Measurements from ENCODE around the gene BRS3. TPM values are rescaled to one million over a fixed set of nuclear protein-coding genes. Genes with fewer than 3 reads are reported as not detected.

Gene BRS3
- total RNA-seq, 1 donor: not detected

- H3K4me3 ChIP-seq (ENCODE audit: low read depth, low read length): no peak overlapping the region
- no peak for DNase-seq (ENCODE audit: low read depth)
- TF ChIP-seq CTCF (IDR thresholded peaks at IDR 0.05; ENCODE audit: insufficient read depth, low read depth, low read length): no peak
These were observed 31.3 kb downstream of the BRS3 start for GRCh38 chrX:136519069-136519468.

GRCh38 chrX:136523770-136524169, 36.0 kb downstream of the BRS3 start:
- no peak for DNase-seq (ENCODE audit: low read depth)
- H3K4me3 ChIP-seq (ENCODE audit: low read depth, low read length): no peak overlapping the region
- TF ChIP-seq CTCF (IDR thresholded peaks at IDR 0.05; ENCODE audit: insufficient read depth, low read depth, low read length): no peak

- no peak overlapping the region for H3K4me3 ChIP-seq (ENCODE audit: low read depth, low read length)
- TF ChIP-seq CTCF (IDR thresholded peaks at IDR 0.05; ENCODE audit: insufficient read depth, low read depth, low read length): no peak
- DNase-seq (ENCODE audit: low read depth): peak; percentile 59
These were observed 38.2 kb downstream of the BRS3 start for GRCh38 chrX:136525738-136526606.

- no peak overlapping the region for H3K4me3 ChIP-seq (ENCODE audit: low read depth, low read length)
- DNase-seq (ENCODE audit: low read depth): no peak
- no peak for TF ChIP-seq CTCF (IDR thresholded peaks at IDR 0.05; ENCODE audit: insufficient read depth, low read depth, low read length)
These were observed 41.0 kb downstream of the BRS3 start for GRCh38 chrX:136528645-136529315.

- no peak overlapping the region for H3K4me3 ChIP-seq (ENCODE audit: low read depth, low read length)
- no peak for DNase-seq (ENCODE audit: low read depth)
- TF ChIP-seq CTCF (IDR thresholded peaks at IDR 0.05; ENCODE audit: insufficient read depth, low read depth, low read length): no peak
These were observed 42.0 kb downstream of the BRS3 start for GRCh38 chrX:136529795-136530194.

- DNase-seq (ENCODE audit: low read depth): no peak
- no peak for TF ChIP-seq CTCF (IDR thresholded peaks at IDR 0.05; ENCODE audit: insufficient read depth, low read depth, low read length)
These were observed 44.2 kb downstream of the BRS3 start, which contains the start of gene VGLL1 for GRCh38 chrX:136531951-136532350. TSS of gene VGLL1 (plus strand) at chrX:136532215. CDS start at chrX:136536021, 3,806 bp downstream.

More at GRCh38 chrX:136531951-136532350, 44.2 kb downstream of the BRS3 start, which contains the start of gene VGLL1:
- no peak within 1 kb of the TSS for H3K4me3 ChIP-seq (ENCODE audit: low read depth, low read length)
